K562 (cell line): ENCODE measurements around the gene UCHL1. TPM values are rescaled to one million over a fixed set of nuclear protein-coding genes. Genes with fewer than 3 reads are reported as not detected.

ENCODE experiments used
- ATAC-seq: fragments of 200-7000 bp; cut with Tn5 transposase; 3 replicates; pipeline ENCODE4 v1.9.1; 2020; ENCODE audit warnings: moderate library complexity
- BruUV-seq: library from RNA; stranded (reverse); fragments of 400-500 nt; replicated peaks from 2 replicates; lab custom pipeline; 2021; lab: Mats Ljungman, UMichigan
- CTCF ChIA-PET: fragments of 300-600 bp; formaldehyde crosslinking; extraction: SDS; loops from one replicate; lab custom pipeline; 2021; ENCODE audit warnings: low intra/inter-chr PET ratio; lab: Yijun Ruan, JAX
- POLR2A ChIA-PET: fragments of 300-600, 350-650 bp; sonication (Branson Sonifier 250); formaldehyde crosslinking; extraction: SDS; loops from one replicate; lab custom pipeline; 2021; ENCODE audit warnings: antibody characterized with exemption, inconsistent platforms; lab: Yijun Ruan, JAX
- DNase-seq, 4 experiments: peaks; one replicate each; pipeline versions ENCODE4 v3.0.0 to v3.0.0-alpha.2; 2011 to 2018; ENCODE audit warnings: low spot score in 3 of 4, mixed read lengths in 3 of 4; ENCODE audit errors: extremely low read depth in 1 of 4
- FAIRE-seq: peaks from 2 replicates; lab custom pipeline; 2011; peaks lifted over from hg19 to GRCh38; lab: Jason Lieb, UNC
- H2AFZ ChIP-seq: 2 replicates; pipeline ENCODE4 v1.6.0; 2011; ENCODE audit warnings: low read depth, low read length, control low read depth, inconsistent platforms
- H3K27ac ChIP-seq: fragments of 200-600 bp; 3 replicates; pipeline ENCODE4 v1.8.0; 2011; ENCODE audit warnings: low read depth, mild to moderate bottlenecking, control low read depth, inconsistent platforms, low read length, moderate library complexity, mixed read lengths; ENCODE audit errors: extremely low read depth
- H3K27me3 ChIP-seq, 2 experiments: fragments of 300-600 bp in 1 of 2; 2 replicates in 1 of 2; 3 replicates in 1 of 2; pipeline versions ENCODE4 v1.6.0 to v1.8.0; 2011; ENCODE audit warnings: inconsistent platforms in 2 of 2, low read length in 2 of 2, mild to moderate bottlenecking in 1 of 2, mixed read lengths in 1 of 2, moderate library complexity in 1 of 2; ENCODE audit not compliant: control insufficient read depth in 2 of 2, insufficient read depth in 2 of 2
- H3K36me3 ChIP-seq: fragments of 300-600 bp; 3 replicates; pipeline ENCODE4 v1.8.0; 2011; ENCODE audit warnings: mild to moderate bottlenecking, low read length, inconsistent platforms; ENCODE audit not compliant: control insufficient read depth, insufficient read depth
- H3K4me1 ChIP-seq, 2 experiments: fragments of 200-600 bp in 1 of 2; replicated peaks in 1 of 2; 2 replicates in 1 of 2; 3 replicates in 1 of 2; pipeline versions ENCODE4 v1.5.1 to v1.8.0; 2011; ENCODE audit warnings: inconsistent platforms in 2 of 2, low read length in 2 of 2, mild to moderate bottlenecking in 1 of 2, mixed read lengths in 1 of 2, moderate library complexity in 1 of 2; ENCODE audit not compliant: control insufficient read depth in 2 of 2, insufficient read depth in 2 of 2
- H3K4me2 ChIP-seq: 2 replicates; pipeline ENCODE4 v1.6.1; 2011; ENCODE audit warnings: low read length, control low read depth, inconsistent platforms, mixed read lengths; ENCODE audit not compliant: insufficient read depth
- H3K4me3 ChIP-seq: fragments of 200-600 bp; sonication (generic), shearing (Covaris generic); 2 replicates; pipeline ENCODE4 v1.5.1; 2016; ENCODE audit warnings: control low read depth, inconsistent platforms
- H3K79me2 ChIP-seq: fragments of 200-600 bp; 3 replicates; pipeline ENCODE4 v1.8.0; 2011; ENCODE audit warnings: low read length, inconsistent platforms; ENCODE audit not compliant: control insufficient read depth, insufficient read depth
- H3K9ac ChIP-seq, 2 experiments: 2 replicates each; pipeline versions ENCODE4 v1.6.0 to v1.6.1; 2011; ENCODE audit warnings: low read depth in 2 of 2, low read length in 2 of 2, control low read depth in 1 of 2, inconsistent platforms in 1 of 2, mild to moderate bottlenecking in 1 of 2, mixed read lengths in 1 of 2; ENCODE audit not compliant: insufficient read depth in 1 of 2
- H3K9me1 ChIP-seq: one replicate; pipeline ENCODE4 v1.6.0; 2011; ENCODE audit warnings: inconsistent platforms, mild to moderate bottlenecking, low read length, moderate library complexity; ENCODE audit not compliant: control insufficient read depth, insufficient read depth
- H3K9me3 ChIP-seq: replicated peaks from 2 replicates; pipeline ENCODE4 v1.5.1; 2011; ENCODE audit warnings: low read depth, low read length, inconsistent platforms; ENCODE audit not compliant: control insufficient read depth, insufficient read depth
- H4K20me1 ChIP-seq: replicated peaks from 2 replicates; pipeline ENCODE4 v1.6.1; 2011; ENCODE audit warnings: low read length, inconsistent platforms, mixed read lengths; ENCODE audit not compliant: control insufficient read depth, insufficient read depth
- DPF2 ChIP-seq: fragments of 450-650 bp; IDR thresholded peaks from 2 replicates; pipeline ENCODE4 v1.6.1; 2016
- EP400 ChIP-seq: fragments of 450-650 bp; IDR thresholded peaks from 2 replicates; pipeline ENCODE4 v1.6.1; 2017; ENCODE audit warnings: antibody characterized with exemption, mild to moderate bottlenecking, moderate library complexity
- HDAC8 ChIP-seq: fragments of 450-650 bp; IDR thresholded peaks from 2 replicates; pipeline ENCODE4 v1.6.1; 2016; ENCODE audit warnings: mild to moderate bottlenecking, missing genetic modification characterization, moderate library complexity, missing compliant biosample characterization
- HOXB6 ChIP-seq: fragments of 250-450 bp; sonication (Bioruptor Pico); IDR thresholded peaks from 2 replicates; pipeline ENCODE4 v1.5.1; 2022; ENCODE audit warnings: mild to moderate bottlenecking, borderline replicate concordance
- NR2C1 ChIP-seq, 2 experiments: fragments of 450-650 bp; IDR thresholded peaks; 2 replicates each; pipeline ENCODE4 v1.6.1; 2017; ENCODE audit warnings: mild to moderate bottlenecking in 2 of 2, antibody characterized with exemption in 1 of 2, inconsistent platforms in 1 of 2, missing compliant biosample characterization in 1 of 2, missing genetic modification characterization in 1 of 2
- PRPF4 ChIP-seq: fragments of 200-400 bp; formaldehyde crosslinking; IDR thresholded peaks from one replicate; pipeline ENCODE4 v1.6.1; 2017; ENCODE audit warnings: low read length, low read depth, mild to moderate bottlenecking; ENCODE audit not compliant: insufficient read depth, poor library complexity, severe bottlenecking
- RUNX1 ChIP-seq: sonication (generic); IDR thresholded peaks from 2 replicates; pipeline ENCODE4 v1.6.1; 2016; ENCODE audit warnings: antibody characterized with exemption, low read depth
- ZNF197 ChIP-seq: fragments of 200-800 bp; sonication (Bioruptor generic); IDR thresholded peaks from 2 replicates; pipeline ENCODE4 v1.6.1; 2016; ENCODE audit warnings: low read depth, missing genetic modification characterization, missing compliant biosample characterization
- ZNF551 ChIP-seq: fragments of 250-450 bp; sonication (Bioruptor Pico); IDR thresholded peaks from 2 replicates; pipeline ENCODE4 v1.5.0; 2021; ENCODE audit warnings: mild to moderate bottlenecking, moderate library complexity
- ZNF583 ChIP-seq: fragments of 250-450 bp; sonication (Bioruptor Pico); IDR thresholded peaks from 2 replicates; pipeline ENCODE4 v1.4.0; 2020
- ZSCAN29 ChIP-seq: fragments of 450-650 bp; IDR thresholded peaks from 2 replicates; pipeline ENCODE4 v1.6.1; 2017
- WGBS: fragments of 100-300 bp; shearing (Covaris generic); methylation state at CpG from one replicate; pipeline ENCODE4 v1.1.6; 2016; ENCODE audit warnings: low coverage, mixed read lengths; ENCODE audit not compliant: insufficient coverage; ENCODE audit errors: missing lambda C conversion rate; 5-methylcytosine and 5-hydroxymethylcytosine counted together
- in situ Hi-C: fragments of 300-500 bp; cut with MboI; formaldehyde crosslinking; loops from 4 replicates; pipeline ENCODE4 v1.15.0; 2018; ENCODE audit warnings: inconsistent platforms, mixed read lengths
- intact Hi-C: fragments of 100-400 bp; cut with micrococcal nuclease; formaldehyde crosslinking; loops from 2 replicates; pipeline ENCODE4 v1.14.2; 2022
- polyA plus RNA-seq, 8 experiments: library from polyadenylated mRNA; depleted of rRNA in 4 of 8; stranded (reverse) in 5 of 8; unstranded in 3 of 8; fragments of >200 nt; fragmentation: Nextera tagmentation in 2 of 8; fragmentation: Illumina TruSeq in 1 of 8; extraction: Ambion mirVana in 2 of 8; extraction: Trizol in 1 of 8; gene quantifications; 2 replicates each; pipeline versions ENCODE4 v1.2.1 to v1.2.3, GENCODE V29; 2011 to 2014; ENCODE audit warnings: inconsistent platforms in 1 of 8, missing spikeins in 1 of 8
- total RNA-seq, 7 experiments: library from RNA; depleted of rRNA in 6 of 7; stranded (reverse); fragments of >200 nt in 6 of 7; fragmentation: Illumina TruSeq in 2 of 7; extraction: Trizol in 2 of 7; gene quantifications; 2 replicates each; pipeline versions ENCODE4 v1.2.1 to v1.2.3, GENCODE V29; 2011 to 2021; ENCODE audit warnings: low replicate concordance in 1 of 7
- TF ChIP-seq, protein P1 (sequence below): sonication (generic); formaldehyde crosslinking; IDR thresholded peaks from 2 replicates; pipeline ENCODE4 v1.8.1; 2023; ENCODE audit warnings: mild to moderate bottlenecking, missing genetic modification reagents
- TF ChIP-seq, protein P2 (sequence below), 2 experiments: fragments of 450-650 bp in 1 of 2; sonication (generic) in 1 of 2; formaldehyde crosslinking in 1 of 2; IDR thresholded peaks in 1 of 2; conservative IDR thresholded peaks in 1 of 2; 2 replicates each; pipeline versions ENCODE4 v1.6.1 to v1.8.1; 2016 to 2023; ENCODE audit warnings: mild to moderate bottlenecking in 2 of 2, moderate library complexity in 2 of 2, inconsistent platforms in 1 of 2, missing genetic modification reagents in 1 of 2

The UCHL1 gene
- total and polyA plus RNA-seq, 9 of the 15 experiments (the other 6 are each of a cell fraction or from before 2014, with no cell fraction given): 0.42 TPM; not detected in 8

DNA sequence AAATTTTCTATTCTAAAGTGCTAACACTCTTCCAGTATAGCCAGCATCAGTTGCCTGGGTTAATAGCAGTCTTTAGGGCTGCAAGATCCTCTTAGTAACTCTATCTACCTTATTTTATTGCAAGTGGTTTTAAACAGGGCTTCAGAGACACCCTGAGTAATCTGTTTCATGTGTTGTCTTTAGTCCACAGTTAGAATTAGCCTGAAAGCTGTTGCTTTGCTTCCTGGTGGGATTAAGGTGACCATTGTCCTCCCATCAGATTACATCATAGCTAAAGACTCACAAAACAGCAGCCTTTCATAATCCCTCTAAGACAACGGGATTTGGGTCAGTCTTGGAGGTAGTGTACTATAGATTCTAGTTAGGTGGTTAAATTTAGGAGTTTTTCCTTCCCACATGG lies 7.5 kb downstream of the UCHL1 start:
- BruUV-seq: no TSS peak
- CTCF ChIA-PET: no interaction called here

More for the DNA sequence above, 7.5 kb downstream of the UCHL1 start:
- H3K9me3 ChIP-seq: no peaks in the 10 kb centered on the region
- no peak for TF ChIP-seq HOXB6
- TF ChIP-seq PRPF4: no peak
- TF ChIP-seq ZSCAN29: no peak
- TF ChIP-seq HDAC8 (tag): no peak
- no peak for TF ChIP-seq EP400
- TF ChIP-seq, protein P1, sequence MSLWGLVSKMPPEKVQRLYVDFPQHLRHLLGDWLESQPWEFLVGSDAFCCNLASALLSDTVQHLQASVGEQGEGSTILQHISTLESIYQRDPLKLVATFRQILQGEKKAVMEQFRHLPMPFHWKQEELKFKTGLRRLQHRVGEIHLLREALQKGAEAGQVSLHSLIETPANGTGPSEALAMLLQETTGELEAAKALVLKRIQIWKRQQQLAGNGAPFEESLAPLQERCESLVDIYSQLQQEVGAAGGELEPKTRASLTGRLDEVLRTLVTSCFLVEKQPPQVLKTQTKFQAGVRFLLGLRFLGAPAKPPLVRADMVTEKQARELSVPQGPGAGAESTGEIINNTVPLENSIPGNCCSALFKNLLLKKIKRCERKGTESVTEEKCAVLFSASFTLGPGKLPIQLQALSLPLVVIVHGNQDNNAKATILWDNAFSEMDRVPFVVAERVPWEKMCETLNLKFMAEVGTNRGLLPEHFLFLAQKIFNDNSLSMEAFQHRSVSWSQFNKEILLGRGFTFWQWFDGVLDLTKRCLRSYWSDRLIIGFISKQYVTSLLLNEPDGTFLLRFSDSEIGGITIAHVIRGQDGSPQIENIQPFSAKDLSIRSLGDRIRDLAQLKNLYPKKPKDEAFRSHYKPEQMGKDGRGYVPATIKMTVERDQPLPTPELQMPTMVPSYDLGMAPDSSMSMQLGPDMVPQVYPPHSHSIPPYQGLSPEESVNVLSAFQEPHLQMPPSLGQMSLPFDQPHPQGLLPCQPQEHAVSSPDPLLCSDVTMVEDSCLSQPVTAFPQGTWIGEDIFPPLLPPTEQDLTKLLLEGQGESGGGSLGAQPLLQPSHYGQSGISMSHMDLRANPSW: no peak
- no peak for TF ChIP-seq NR2C1 (IDR thresholded peaks at IDR 0.05)
- TF ChIP-seq NR2C1 (tag; IDR thresholded peaks at IDR 0.05): no peak
- TF ChIP-seq, protein P2, sequence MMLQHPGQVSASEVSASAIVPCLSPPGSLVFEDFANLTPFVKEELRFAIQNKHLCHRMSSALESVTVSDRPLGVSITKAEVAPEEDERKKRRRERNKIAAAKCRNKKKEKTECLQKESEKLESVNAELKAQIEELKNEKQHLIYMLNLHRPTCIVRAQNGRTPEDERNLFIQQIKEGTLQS (IDR thresholded peaks at IDR 0.05): no peak
- TF ChIP-seq, protein P2 (CRISPR knock-in tag; conservative IDR thresholded peaks at IDR 0.05): no peak
- TF ChIP-seq DPF2: no peak
- no peak for TF ChIP-seq ZNF583
- no peak for TF ChIP-seq RUNX1
- no peak for TF ChIP-seq ZNF197 (CRISPR knock-in tag)
- no peak for TF ChIP-seq ZNF551 (CRISPR knock-in tag)
- TF ChIP-seq, all 486 proteins: peak for 0
- ATAC-seq (no peak), DNase-seq (no peak), FAIRE-seq (no peak)
- intact Hi-C loops (no loop called here), in situ Hi-C loops (no loop called here)
- POLR2A ChIA-PET: interaction anchor here (0.6 kb wide), 1 partner anchor 465 kb away, joined by 4 read pairs; no protein-coding TSS in a partner anchor
- H3K9ac ChIP-seq: no peak overlapping the region
- H3K9me1 ChIP-seq: no peaks in the 10 kb centered on the region
- 0% methylated on average over 1 of the region's 1 CpG for WGBS
- H3K27me3 ChIP-seq: peaks cover 0 to 8% of the 10 kb centered on the region in 2 experiments; a peak in 2 of 5 replicates
- no peak overlapping the region for H3K27ac ChIP-seq
- no peaks in the 10 kb centered on the region for H4K20me1 ChIP-seq
- no peak overlapping the region for H3K4me2 ChIP-seq
- no peak overlapping the region for H2AFZ ChIP-seq
- H3K4me3 ChIP-seq: no peak overlapping the region
- no peaks in the 10 kb centered on the region for H3K79me2 ChIP-seq
- H3K36me3 ChIP-seq: no peaks in the 10 kb centered on the region
- no peaks in the 10 kb centered on the region for H3K4me1 ChIP-seq
